IMR-90 (cell line): ENCODE measurements around the gene CFAP206. TPM values are rescaled to one million over a fixed set of nuclear protein-coding genes. Genes with fewer than 3 reads are reported as not detected.

Experiments
- ATAC-seq: fragments of 200-7000 bp; cut with Tn5 transposase; 2 replicates; pipeline ENCODE4 v1.9.1; 2020; ENCODE audit warnings: low read depth, mild to moderate bottlenecking, moderate library complexity
- BruUV-seq: library from RNA; stranded (reverse); fragments of 400-500 nt; replicated peaks from 2 replicates; lab custom pipeline; 2021; lab: Mats Ljungman, UMichigan
- CTCF ChIA-PET: fragments of 300-600 bp; formaldehyde crosslinking; extraction: SDS; loops from one replicate; lab custom pipeline; 2021; ENCODE audit warnings: antibody characterized with exemption; lab: Yijun Ruan, JAX
- POLR2A ChIA-PET: fragments of 300-600 bp; sonication (Branson Sonifier 250); formaldehyde crosslinking; loops from one replicate; lab custom pipeline; 2022; ENCODE audit warnings: antibody characterized with exemption; ENCODE audit not compliant: unreplicated experiment; lab: Charles Lee
- DNase-seq: peaks from one replicate; pipeline ENCODE4 v3.0.0; 2013
- H2AFZ ChIP-seq: replicated peaks from 2 replicates; pipeline ENCODE3; 2013; ENCODE audit warnings: low read length, mild to moderate bottlenecking; ENCODE audit not compliant: poor library complexity
- H2AK5ac ChIP-seq: 2 replicates; pipeline ENCODE4 v1.6.1; 2013; ENCODE audit warnings: low read depth, low read length, inconsistent platforms
- H2AK9ac ChIP-seq: replicated peaks from 2 replicates; pipeline ENCODE3; 2013; ENCODE audit warnings: mild to moderate bottlenecking, low read depth, low read length, moderate library complexity; ENCODE audit not compliant: poor library complexity
- H2BK120ac ChIP-seq: 2 replicates; pipeline ENCODE4 v1.6.1; 2013; ENCODE audit warnings: low read depth, low read length, inconsistent platforms
- H2BK15ac ChIP-seq: 3 replicates; pipeline ENCODE4 v1.6.1; 2013; ENCODE audit warnings: low read depth, low read length, inconsistent platforms
- H2BK20ac ChIP-seq: 2 replicates; pipeline ENCODE4 v1.6.1; 2013; ENCODE audit warnings: low read depth, mild to moderate bottlenecking, inconsistent platforms, low read length, moderate library complexity
- H2BK5ac ChIP-seq: 2 replicates; pipeline ENCODE4 v1.6.1; 2013; ENCODE audit warnings: mild to moderate bottlenecking, low read depth, low read length, inconsistent platforms; ENCODE audit not compliant: poor library complexity, severe bottlenecking
- H3K14ac ChIP-seq: replicated peaks from 2 replicates; pipeline ENCODE4 v1.6.1; 2013; ENCODE audit warnings: low read depth, low read length, inconsistent platforms
- H3K18ac ChIP-seq: 2 replicates; pipeline ENCODE4 v1.6.1; 2013; ENCODE audit warnings: low read depth, low read length, control low read depth
- H3K23ac ChIP-seq: 2 replicates; pipeline ENCODE4 v1.6.1; 2013; ENCODE audit warnings: low read depth, low read length, inconsistent platforms
- H3K27ac ChIP-seq: 2 replicates; pipeline ENCODE4 v1.5.1; 2013; ENCODE audit warnings: mild to moderate bottlenecking, control low read depth, low read length; ENCODE audit not compliant: insufficient read depth
- H3K27me3 ChIP-seq: 2 replicates; pipeline ENCODE4 v1.6.1; 2013; ENCODE audit warnings: low read length; ENCODE audit not compliant: control insufficient read depth, insufficient read depth
- H3K36me3 ChIP-seq: 2 replicates; pipeline ENCODE4 v1.6.1; 2013; ENCODE audit warnings: low read length, mixed read lengths; ENCODE audit not compliant: control insufficient read depth, insufficient read depth
- H3K4ac ChIP-seq: 2 replicates; pipeline ENCODE4 v1.6.1; 2013; ENCODE audit warnings: low read depth, low read length, inconsistent platforms
- H3K4me1 ChIP-seq: 2 replicates; pipeline ENCODE4 v1.6.1; 2013; ENCODE audit warnings: low read length, mixed read lengths; ENCODE audit not compliant: control insufficient read depth, insufficient read depth
- H3K4me2 ChIP-seq: 2 replicates; pipeline ENCODE4 v1.6.1; 2013; ENCODE audit warnings: low read depth, mild to moderate bottlenecking, control low read depth, low read length, moderate library complexity
- H3K4me3 ChIP-seq: 2 replicates; pipeline ENCODE4 v1.5.1; 2013; ENCODE audit warnings: low read depth, mild to moderate bottlenecking, control low read depth, low read length, moderate library complexity; ENCODE audit not compliant: insufficient read depth
- H3K56ac ChIP-seq: 2 replicates; pipeline ENCODE4 v1.6.1; 2013; ENCODE audit warnings: low read length, inconsistent platforms; ENCODE audit not compliant: insufficient read depth; ENCODE audit errors: extremely low read depth
- H3K79me1 ChIP-seq, 2 experiments: 2 replicates each; pipeline ENCODE4 v1.6.1; 2013; ENCODE audit warnings: low read length in 2 of 2, inconsistent platforms in 1 of 2, low read depth in 1 of 2
- H3K9ac ChIP-seq: 2 replicates; pipeline ENCODE4 v1.6.1; 2013; ENCODE audit warnings: low read depth, low read length, control low read depth
- H3K9me1 ChIP-seq: 2 replicates; pipeline ENCODE4 v1.6.1; 2013; ENCODE audit warnings: low read length, inconsistent platforms; ENCODE audit not compliant: insufficient read depth
- H3K9me3 ChIP-seq: 2 replicates; pipeline ENCODE4 v1.6.1; 2013; ENCODE audit warnings: low read length; ENCODE audit not compliant: control insufficient read depth, insufficient read depth
- H4K20me1 ChIP-seq: 2 replicates; pipeline ENCODE4 v1.6.1; 2013; ENCODE audit warnings: low read length, inconsistent platforms; ENCODE audit not compliant: insufficient read depth
- H4K5ac ChIP-seq: 2 replicates; pipeline ENCODE4 v1.6.1; 2013; ENCODE audit warnings: mild to moderate bottlenecking, low read depth, low read length, control low read depth
- H4K8ac ChIP-seq, 2 experiments: 2 replicates each; pipeline ENCODE4 v1.6.1; 2013; ENCODE audit warnings: low read depth in 2 of 2, low read length in 2 of 2, control low read depth in 1 of 2, inconsistent platforms in 1 of 2
- H4K91ac ChIP-seq: 2 replicates; pipeline ENCODE4 v1.6.1; 2013; ENCODE audit warnings: low read depth, low read length, inconsistent platforms; ENCODE audit not compliant: insufficient read depth
- CEBPB ChIP-seq: IDR thresholded peaks from 2 replicates; pipeline ENCODE4 v1.6.1; 2012; ENCODE audit warnings: low read depth, low read length, improper control_type of control experiment
- CHD1 ChIP-seq: IDR thresholded peaks from 2 replicates; pipeline ENCODE4 v1.6.1; 2012; ENCODE audit warnings: low read depth, low read length, improper control_type of control experiment
- CTCF ChIP-seq: conservative IDR thresholded peaks from 2 replicates; pipeline ENCODE4 v1.5.1; 2012; ENCODE audit warnings: mild to moderate bottlenecking, low read depth, low read length, improper control_type of control experiment
- ELK1 ChIP-seq: fragments of 150-350 bp; IDR thresholded peaks from 2 replicates; pipeline ENCODE4 v1.6.1; 2016; ENCODE audit warnings: low read depth, mild to moderate bottlenecking, low read length, moderate library complexity, borderline replicate concordance
- FOS ChIP-seq: fragments of 150-350 bp; IDR thresholded peaks from 2 replicates; pipeline ENCODE4 v1.6.1; 2016; ENCODE audit warnings: low read depth, low read length
- MAFK ChIP-seq: IDR thresholded peaks from 2 replicates; pipeline ENCODE4 v1.6.1; 2012; ENCODE audit warnings: low read depth, low read length, improper control_type of control experiment
- MAZ ChIP-seq: IDR thresholded peaks from 2 replicates; pipeline ENCODE4 v1.6.1; 2012; ENCODE audit warnings: low read depth, mild to moderate bottlenecking, low read length, improper control_type of control experiment, moderate library complexity, borderline replicate concordance
- MXI1 ChIP-seq: IDR thresholded peaks from 2 replicates; pipeline ENCODE4 v1.6.1; 2012; ENCODE audit warnings: low read depth, mild to moderate bottlenecking, low read length, moderate library complexity, borderline replicate concordance
- NFE2L2 ChIP-seq: fragments of 150-350 bp; IDR thresholded peaks from 2 replicates; pipeline ENCODE4 v1.6.1; 2016; ENCODE audit warnings: low read depth, mild to moderate bottlenecking, low read length
- POLR2A ChIP-seq: IDR thresholded peaks from 2 replicates; pipeline ENCODE4 v1.6.1; 2012; ENCODE audit warnings: mild to moderate bottlenecking, low read depth, low read length
- RAD21 ChIP-seq: IDR thresholded peaks from 2 replicates; pipeline ENCODE4 v1.6.1; 2012; ENCODE audit warnings: low read length, improper control_type of control experiment
- RCOR1 ChIP-seq: IDR thresholded peaks from 2 replicates; pipeline ENCODE4 v1.6.1; 2012; ENCODE audit warnings: mild to moderate bottlenecking, low read length, improper control_type of control experiment; ENCODE audit not compliant: insufficient replicate concordance
- RFX5 ChIP-seq: IDR thresholded peaks from 2 replicates; pipeline ENCODE4 v1.8.0; 2012; ENCODE audit warnings: low read depth, mild to moderate bottlenecking, low read length, moderate library complexity
- SMC3 ChIP-seq: fragments of 150-350 bp; IDR thresholded peaks from 2 replicates; pipeline ENCODE4 v1.6.1; 2016; ENCODE audit warnings: low read depth, mild to moderate bottlenecking, antibody characterized with exemption, low read length, moderate library complexity
- WGBS, 2 experiments: methylation state at CpG; one replicate each; pipeline versions ENCODE4 v1.1.5 to v1.1.7; 2013; ENCODE audit warnings: missing lambda C conversion rate in 2 of 2; ENCODE audit not compliant: insufficient read length in 1 of 2; ENCODE audit errors: extremely low coverage in 2 of 2; 5-methylcytosine and 5-hydroxymethylcytosine counted together
- dilution Hi-C: fragments of 300-500 bp; cut with HindIII; formaldehyde crosslinking; loops from one replicate; pipeline ENCODE4 v1.14.3; 2018; ENCODE audit warnings: low sequenced_read_pairs; ENCODE audit not compliant: unreplicated experiment
- in situ Hi-C: fragments of 300-500 bp; cut with MboI; formaldehyde crosslinking; loops from 3 replicates; pipeline ENCODE4 v1.14.3; 2019; ENCODE audit warnings: low sequenced_read_pairs, inconsistent platforms, mixed read lengths
- intact Hi-C: fragments of 100-400 bp; cut with micrococcal nuclease; formaldehyde crosslinking; loops from 2 replicates; pipeline ENCODE4 v1.10.0; 2022
- polyA plus RNA-seq, 3 experiments: library from polyadenylated mRNA; depleted of rRNA; stranded (reverse); fragments of >200 nt; gene quantifications; 2 replicates each; pipeline ENCODE4 v1.2.3, GENCODE V29; 2012; ENCODE audit warnings: low replicate concordance in 1 of 3
- total RNA-seq: library from RNA; depleted of rRNA; stranded (reverse); fragments of >200 nt; gene quantifications from 2 replicates; pipeline ENCODE4 v1.2.3, GENCODE V29; 2012
- TF ChIP-seq, protein P1 (sequence below): fragments of 150-350 bp; IDR thresholded peaks from 2 replicates; pipeline ENCODE4 v1.6.1; 2017; ENCODE audit warnings: mild to moderate bottlenecking, antibody characterized with exemption, low read length, low read depth

The CFAP206 gene
- total and polyA plus RNA-seq, 2 of the 4 experiments (the other 2 are of a cell fraction) = under 0.01 to 0.09 TPM

DNA sequence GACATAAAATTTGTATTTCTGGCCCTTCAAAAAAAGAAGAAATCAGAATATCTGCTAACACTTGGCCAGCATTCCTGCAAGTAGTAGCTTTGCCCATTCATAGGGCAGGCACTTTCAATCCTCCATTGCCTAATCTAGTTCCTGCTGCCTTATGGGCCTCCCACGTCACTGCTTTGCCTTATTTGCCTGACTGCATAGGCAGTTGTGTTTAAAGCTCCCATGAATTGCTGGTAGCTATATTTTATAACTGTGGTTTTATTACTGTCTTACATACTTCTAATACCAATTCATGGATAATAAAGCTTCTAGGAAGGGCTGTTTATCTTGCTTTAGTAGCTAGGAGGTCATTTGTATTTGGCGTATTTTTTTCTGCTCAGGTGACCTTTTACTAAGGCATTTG, 57.3 kb downstream of the CFAP206 start:
- dilution Hi-C loops (no loop called here), in situ Hi-C loops (no loop called here), intact Hi-C loops (no loop called here)
- DNase-seq (no peak), ATAC-seq (no peak)
- TF ChIP-seq ELK1 (no peak), RAD21 (no peak), NFE2L2 (no peak), CEBPB (no peak), SMC3 (no peak), CTCF (no peak), FOS (no peak), POLR2A (no peak), RCOR1 (no peak), MXI1 (no peak), RFX5 (no peak), MAZ (no peak), CHD1 (no peak), MAFK (no peak)
- TF ChIP-seq, protein P1, sequence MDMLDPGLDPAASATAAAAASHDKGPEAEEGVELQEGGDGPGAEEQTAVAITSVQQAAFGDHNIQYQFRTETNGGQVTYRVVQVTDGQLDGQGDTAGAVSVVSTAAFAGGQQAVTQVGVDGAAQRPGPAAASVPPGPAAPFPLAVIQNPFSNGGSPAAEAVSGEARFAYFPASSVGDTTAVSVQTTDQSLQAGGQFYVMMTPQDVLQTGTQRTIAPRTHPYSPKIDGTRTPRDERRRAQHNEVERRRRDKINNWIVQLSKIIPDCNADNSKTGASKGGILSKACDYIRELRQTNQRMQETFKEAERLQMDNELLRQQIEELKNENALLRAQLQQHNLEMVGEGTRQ = no peak
- Histone ChIP-seq H3K27ac (no peak overlapping the region), H2BK5ac (no peak overlapping the region), H2BK120ac (no peak overlapping the region), H3K4me1 (no peaks in the 10 kb centered on the region), H4K8ac (no peak overlapping the region), H4K20me1 (no peaks in the 10 kb centered on the region), H4K91ac (no peak overlapping the region), H3K27me3 (peaks cover 4% of the 10 kb centered on the region), H2AK5ac (no peak overlapping the region), H3K36me3 (no peaks in the 10 kb centered on the region), H3K56ac (no peak overlapping the region), H3K79me1 (no peaks in the 10 kb centered on the region), H3K9me3 (no peaks in the 10 kb centered on the region), H3K18ac (no peak overlapping the region), H3K14ac (no peak overlapping the region), H3K9ac (no peak overlapping the region), H2BK20ac (no peak overlapping the region), H2BK15ac (no peak overlapping the region), H3K9me1 (no peaks in the 10 kb centered on the region), H4K5ac (no peak overlapping the region), H3K23ac (no peak overlapping the region), H2AFZ (no peak overlapping the region), H3K4me3 (no peak overlapping the region), H3K4me2 (no peak overlapping the region), H2AK9ac (no peak overlapping the region), H3K4ac (no peak overlapping the region)
- WGBS, 2 experiments = no CpG with 5 or more reads among the region's 2 CpGs
- CTCF ChIA-PET = interaction anchor here (0.8 kb wide), 2 partner anchors 9 to 11 kb away, joined by 3 read pairs; no protein-coding TSS in a partner anchor
- POLR2A ChIA-PET = interaction anchor here (0.6 kb wide), 1 partner anchor 442 kb away, joined by 5 read pairs; no protein-coding TSS in a partner anchor
- BruUV-seq = no TSS peak
